Measurements from ENCODE around the gene FAR2. TPM values are rescaled to one million over a fixed set of nuclear protein-coding genes. Genes with fewer than 3 reads are reported as not detected.
"Not testable (repeated sequence)": the region's sequence is repeated elsewhere in the genome, so short reads cannot be mapped to it uniquely, and the experiment has no call there.

Gene FAR2
- total RNA-seq, 6 donors from 2014 or later, result 6.0 to 25.7 (median 15.9) TPM

- TF ChIP-seq EP300 (IDR thresholded peaks at IDR 0.05) (peak in 1 of 4 donors; percentile 23), CTCF (IDR thresholded peaks at IDR 0.05) (no peak), POLR2A (IDR thresholded peaks at IDR 0.05) (peak in 1 of 4 donors; percentile 11), POLR2AphosphoS5 (IDR thresholded peaks at IDR 0.05) (no peak)
- H3K27me3 ChIP-seq, result no peaks in the 10 kb centered on the region
- peaks cover 0 to 4% (median 1%) of the 10 kb centered on the region in 4 donors for H3K4me1 ChIP-seq
- H3K9me3 ChIP-seq, result no peaks in the 10 kb centered on the region
- H3K27ac ChIP-seq, result no peak overlapping the region
- peak; percentile 59 to 85 for ATAC-seq (ENCODE audit: low FRiP score in 2 of 2)
- H3K36me3 ChIP-seq, result no peaks in the 10 kb centered on the region
- H3K4me3 ChIP-seq, result no peak overlapping the region
- no peak for DNase-seq
These were observed 106.0 kb downstream of the FAR2 start for GRCh38 chr12:29255042-29255441.

GRCh38 chr12:29256598-29256997 lies 107.5 kb downstream of the FAR2 start:
- WGBS, 2 donors, result 86 to 94% methylated on average over 12 to 16 of the region's 21 CpGs
- no peak overlapping the region for H3K27ac ChIP-seq
- peaks cover 0 to 4% (median 1%) of the 10 kb centered on the region in 4 donors for H3K4me1 ChIP-seq
- H3K36me3 ChIP-seq, result no peaks in the 10 kb centered on the region
- ATAC-seq (ENCODE audit: low FRiP score in 2 of 2) (no peak), DNase-seq (peak in 1 of 2 donors; percentile 67)
- no peaks in the 10 kb centered on the region for H3K27me3 ChIP-seq
- H3K4me3 ChIP-seq, result no peak overlapping the region
- TF ChIP-seq CTCF (IDR thresholded peaks at IDR 0.05) (no peak), EP300 (IDR thresholded peaks at IDR 0.05) (no peak), POLR2A (IDR thresholded peaks at IDR 0.05) (no peak), POLR2AphosphoS5 (IDR thresholded peaks at IDR 0.05) (no peak)
- H3K9me3 ChIP-seq, result no peaks in the 10 kb centered on the region

GRCh38 chr12:29257687-29258086 lies 108.6 kb downstream of the FAR2 start:
- 90 to 99% methylated on average over 10 to 12 of the region's 12 CpGs for WGBS, 2 donors

GRCh38 chr12:29264424-29264823 lies 115.3 kb downstream of the FAR2 start:
- H3K27ac ChIP-seq, result no peak overlapping the region
- no peaks in the 10 kb centered on the region for H3K36me3 ChIP-seq
- no peaks in the 10 kb centered on the region for H3K4me1 ChIP-seq
- ATAC-seq (ENCODE audit: low FRiP score in 2 of 2) (no peak), DNase-seq (no peak)
- no peak for TF ChIP-seq POLR2AphosphoS5 (IDR thresholded peaks at IDR 0.05)
- no peak for TF ChIP-seq EP300 (IDR thresholded peaks at IDR 0.05)
- TF ChIP-seq CTCF (IDR thresholded peaks at IDR 0.05), result no peak
- TF ChIP-seq POLR2A (IDR thresholded peaks at IDR 0.05), result no peak
- peaks cover 0 to 14% (median 2%) of the 10 kb centered on the region in 4 donors for H3K9me3 ChIP-seq
- H3K27me3 ChIP-seq, result no peaks in the 10 kb centered on the region
- H3K4me3 ChIP-seq, result no peak overlapping the region

More at GRCh38 chr12:29257687-29258086, 108.6 kb downstream of the FAR2 start:
- H3K36me3 ChIP-seq; H3K4me3 ChIP-seq; H3K27me3 ChIP-seq; ATAC-seq (ENCODE audit: low FRiP score in 2 of 2); H3K27ac ChIP-seq; H3K9me3 ChIP-seq; H3K4me1 ChIP-seq; DNase-seq: not testable (repeated sequence)

- Histone ChIP-seq H3K9me3 (no peaks in the 10 kb centered on the region), H3K27me3 (no peaks in the 10 kb centered on the region), H3K27ac (no peak overlapping the region), H3K36me3 (peaks cover 0 to 18% (median 0%) of the 10 kb centered on the region in 4 donors), H3K4me3 (no peak overlapping the region), H3K4me1 (no peaks in the 10 kb centered on the region)
- ATAC-seq (ENCODE audit: low FRiP score in 2 of 2), result no peak
- DNase-seq, result no peak
- 95% methylated on average over 5 of the region's 5 CpGs for WGBS, 2 donors
- TF ChIP-seq POLR2A (IDR thresholded peaks at IDR 0.05) (no peak), POLR2AphosphoS5 (IDR thresholded peaks at IDR 0.05) (no peak), CTCF (IDR thresholded peaks at IDR 0.05) (no peak), EP300 (IDR thresholded peaks at IDR 0.05) (no peak)
These were observed 120.8 kb downstream of the FAR2 start for GRCh38 chr12:29269706-29270408.

Data from upper lobe of left lung (tissue), 6 donors.